SK-N-SH (cell line): ENCODE data around the gene IGF2. TPM values are rescaled to one million over a fixed set of nuclear protein-coding genes. Genes with fewer than 3 reads are reported as not detected.

Source experiments
- CTCF ChIA-PET: fragments of 300-600, 350-600 bp; formaldehyde crosslinking; extraction: SDS; loops from one replicate; lab custom pipeline; 2021; lab: Yijun Ruan, JAX
- POLR2A ChIA-PET: fragments of 350-600 bp; sonication (Branson Sonifier 250); formaldehyde crosslinking; extraction: SDS; loops from one replicate; lab custom pipeline; 2020; ENCODE audit warnings: antibody characterized with exemption, inconsistent platforms; lab: Yijun Ruan, JAX
- DNase-seq: peaks from one replicate; pipeline ENCODE4 v3.0.0; 2012
- H2AFZ ChIP-seq: fragments of 200-600 bp; sonication (generic); 2 replicates; pipeline ENCODE4 v1.8.1; 2016; ENCODE audit warnings: antibody characterized with exemption, mild to moderate bottlenecking, low read depth
- H3F3A ChIP-seq: fragments of 200-600 bp; sonication (generic); replicated peaks from 2 replicates; pipeline ENCODE3; 2016; ENCODE audit warnings: antibody characterized with exemption, mild to moderate bottlenecking; ENCODE audit not compliant: insufficient read depth
- H3K27ac ChIP-seq, 2 experiments: fragments of 200-500 bp in 1 of 2; fragments of 200-600 bp in 1 of 2; sonication (Bioruptor generic) in 1 of 2; sonication (generic), shearing (Covaris generic) in 1 of 2; 2 replicates each; pipeline versions ENCODE4 v1.5.1 to v1.6.1; 2014 to 2016; ENCODE audit warnings: low read depth in 2 of 2, inconsistent platforms in 1 of 2, low read length in 1 of 2, mild to moderate bottlenecking in 1 of 2, mixed read lengths in 1 of 2
- H3K27me3 ChIP-seq: fragments of 200-600 bp; sonication (generic), shearing (Covaris generic); 2 replicates; pipeline ENCODE4 v1.6.1; 2016; ENCODE audit warnings: mixed run types; ENCODE audit not compliant: insufficient read depth
- H3K36me3 ChIP-seq, 2 experiments: fragments of 200-500 bp in 1 of 2; fragments of 200-600 bp in 1 of 2; sonication (Bioruptor generic) in 1 of 2; sonication (generic) in 1 of 2; replicated peaks in 1 of 2; 2 replicates each; pipeline versions ENCODE3 to v1.5.1; 2014 to 2016; ENCODE audit warnings: low read length in 1 of 2, mild to moderate bottlenecking in 1 of 2; ENCODE audit not compliant: insufficient read depth in 2 of 2, control insufficient read depth in 1 of 2
- H3K4me1 ChIP-seq, 2 experiments: fragments of 200-500 bp in 1 of 2; fragments of 200-600 bp in 1 of 2; sonication (Bioruptor generic) in 1 of 2; sonication (generic), shearing (Covaris generic) in 1 of 2; 2 replicates each; pipeline versions ENCODE4 v1.5.1 to v1.6.1; 2014 to 2016; ENCODE audit warnings: low read depth in 1 of 2, low read length in 1 of 2, mixed run types in 1 of 2; ENCODE audit not compliant: insufficient read depth in 2 of 2, control insufficient read depth in 1 of 2
- H3K4me2 ChIP-seq: fragments of 200-600 bp; sonication (generic), shearing (Covaris generic); 2 replicates; pipeline ENCODE4 v1.6.1; 2017; ENCODE audit warnings: mixed run types
- H3K4me3 ChIP-seq, 2 experiments: fragments of 200-500 bp in 1 of 2; fragments of 200-600 bp in 1 of 2; sonication (Bioruptor generic) in 1 of 2; sonication (generic), shearing (Covaris generic) in 1 of 2; 2 replicates each; pipeline versions ENCODE4 v1.5.1 to v1.8.1; 2014 to 2016; ENCODE audit warnings: low read depth in 2 of 2, inconsistent platforms in 1 of 2, low read length in 1 of 2, mild to moderate bottlenecking in 1 of 2, mixed read lengths in 1 of 2, moderate library complexity in 1 of 2
- H3K79me2 ChIP-seq: fragments of 200-600 bp; sonication (generic); 2 replicates; pipeline ENCODE4 v1.8.1; 2017; ENCODE audit warnings: mild to moderate bottlenecking; ENCODE audit not compliant: insufficient read depth
- H3K9ac ChIP-seq: fragments of 200-600 bp; sonication (generic); 2 replicates; pipeline ENCODE4 v1.6.1; 2017; ENCODE audit warnings: mixed run types
- H3K9me2 ChIP-seq: fragments of 200-600 bp; sonication (generic); 2 replicates; pipeline ENCODE4 v1.6.1; 2017; ENCODE audit warnings: mixed run types
- H3K9me3 ChIP-seq: fragments of 200-600 bp; sonication (generic); 2 replicates; pipeline ENCODE4 v1.6.1; 2017; ENCODE audit warnings: mixed run types, mild to moderate bottlenecking, moderate library complexity
- H4K20me1 ChIP-seq: fragments of 200-600 bp; sonication (generic); 2 replicates; pipeline ENCODE4 v1.6.1; 2017; ENCODE audit warnings: mild to moderate bottlenecking, mixed run types; ENCODE audit not compliant: insufficient read depth
- CTCF ChIP-seq: fragments of 200-600 bp; sonication (generic); IDR thresholded peaks from 2 replicates; pipeline ENCODE4 v1.6.1; 2017; ENCODE audit warnings: antibody characterized with exemption, mild to moderate bottlenecking, moderate library complexity
- FOXJ3 ChIP-seq: sonication (generic); formaldehyde crosslinking; IDR thresholded peaks from 2 replicates; pipeline ENCODE4 v1.5.1; 2020; ENCODE audit warnings: mild to moderate bottlenecking, missing genetic modification reagents
- FOXM1 ChIP-seq: IDR thresholded peaks from 2 replicates; pipeline ENCODE4 v1.4.0; 2012; ENCODE audit warnings: low read depth, mild to moderate bottlenecking
- GABPA ChIP-seq: IDR thresholded peaks from 2 replicates; pipeline ENCODE4 v1.4.0; 2012; ENCODE audit warnings: low read depth, mild to moderate bottlenecking
- IRF3 ChIP-seq: fragments of 150-350 bp; IDR thresholded peaks from 2 replicates; pipeline ENCODE4 v1.6.1; 2016; ENCODE audit warnings: mild to moderate bottlenecking, low read depth, low read length
- MXI1 ChIP-seq: IDR thresholded peaks from 2 replicates; pipeline ENCODE4 v1.6.1; 2012; ENCODE audit warnings: mild to moderate bottlenecking, low read depth, low read length, improper control_type of control experiment
- NFIC ChIP-seq: IDR thresholded peaks from 2 replicates; pipeline ENCODE4 v1.4.0; 2012; ENCODE audit warnings: borderline replicate concordance
- NRF1 ChIP-seq: IDR thresholded peaks from 2 replicates; pipeline ENCODE4 v1.6.1; 2012; ENCODE audit warnings: low read depth, mild to moderate bottlenecking, low read length
- PBX3 ChIP-seq: IDR thresholded peaks from 2 replicates; pipeline ENCODE4; 2012
- POLR2AphosphoS5 ChIP-seq: IDR thresholded peaks from 2 replicates; pipeline ENCODE4 v1.6.1; 2012; ENCODE audit warnings: low read depth, low read length
- RAD21 ChIP-seq: IDR thresholded peaks from 2 replicates; pipeline ENCODE4 v1.6.1; 2012; ENCODE audit warnings: mild to moderate bottlenecking, low read length
- RCOR1 ChIP-seq: fragments of 150-350 bp; IDR thresholded peaks from 2 replicates; pipeline ENCODE4 v1.6.1; 2017; ENCODE audit warnings: antibody characterized with exemption, low read length
- REST ChIP-seq: IDR thresholded peaks from 2 replicates; pipeline ENCODE4 v1.6.1; 2012; ENCODE audit warnings: mild to moderate bottlenecking, low read depth, low read length, moderate library complexity
- RXRA ChIP-seq: IDR thresholded peaks from 2 replicates; pipeline ENCODE4 v1.4.0; 2012; ENCODE audit warnings: low read depth, mild to moderate bottlenecking, borderline replicate concordance
- SIN3A ChIP-seq: IDR thresholded peaks from 2 replicates; pipeline ENCODE4 v1.6.1; 2012; ENCODE audit warnings: low read depth, mild to moderate bottlenecking, low read length, moderate library complexity, borderline replicate concordance
- SMC3 ChIP-seq: IDR thresholded peaks from 2 replicates; pipeline ENCODE4 v1.6.1; 2012; ENCODE audit warnings: low read depth, low read length, improper control_type of control experiment
- TAF1 ChIP-seq: IDR thresholded peaks from 2 replicates; pipeline ENCODE4 v1.6.1; 2012; ENCODE audit warnings: low read depth, mild to moderate bottlenecking, low read length, moderate library complexity, borderline replicate concordance
- TCF12 ChIP-seq: IDR thresholded peaks from 2 replicates; pipeline ENCODE4 v1.4.0; 2012
- USF2 ChIP-seq: fragments of 150-350 bp; IDR thresholded peaks from 2 replicates; pipeline ENCODE4 v1.6.1; 2017; ENCODE audit warnings: antibody characterized with exemption, low read length, low read depth, borderline replicate concordance
- WGBS: methylation state at CpG from one replicate; pipeline ENCODE4 v1.1.6; 2017; ENCODE audit warnings: low lambda C conversion rate; 5-methylcytosine and 5-hydroxymethylcytosine counted together
- polyA plus RNA-seq, 3 experiments: library from polyadenylated mRNA; depleted of rRNA; stranded (reverse); fragments of >200 nt; gene quantifications; 2 replicates each; pipeline ENCODE4 v1.2.3, GENCODE V29; 2012
- TF ChIP-seq, protein P1 (sequence below): IDR thresholded peaks from 2 replicates; pipeline ENCODE4 v1.4.0; 2012; ENCODE audit warnings: low read depth, borderline replicate concordance

Gene IGF2
- polyA plus RNA-seq, 1 of the 3 experiments (the other 2 are of a cell fraction) = 0.05 TPM

DNA sequence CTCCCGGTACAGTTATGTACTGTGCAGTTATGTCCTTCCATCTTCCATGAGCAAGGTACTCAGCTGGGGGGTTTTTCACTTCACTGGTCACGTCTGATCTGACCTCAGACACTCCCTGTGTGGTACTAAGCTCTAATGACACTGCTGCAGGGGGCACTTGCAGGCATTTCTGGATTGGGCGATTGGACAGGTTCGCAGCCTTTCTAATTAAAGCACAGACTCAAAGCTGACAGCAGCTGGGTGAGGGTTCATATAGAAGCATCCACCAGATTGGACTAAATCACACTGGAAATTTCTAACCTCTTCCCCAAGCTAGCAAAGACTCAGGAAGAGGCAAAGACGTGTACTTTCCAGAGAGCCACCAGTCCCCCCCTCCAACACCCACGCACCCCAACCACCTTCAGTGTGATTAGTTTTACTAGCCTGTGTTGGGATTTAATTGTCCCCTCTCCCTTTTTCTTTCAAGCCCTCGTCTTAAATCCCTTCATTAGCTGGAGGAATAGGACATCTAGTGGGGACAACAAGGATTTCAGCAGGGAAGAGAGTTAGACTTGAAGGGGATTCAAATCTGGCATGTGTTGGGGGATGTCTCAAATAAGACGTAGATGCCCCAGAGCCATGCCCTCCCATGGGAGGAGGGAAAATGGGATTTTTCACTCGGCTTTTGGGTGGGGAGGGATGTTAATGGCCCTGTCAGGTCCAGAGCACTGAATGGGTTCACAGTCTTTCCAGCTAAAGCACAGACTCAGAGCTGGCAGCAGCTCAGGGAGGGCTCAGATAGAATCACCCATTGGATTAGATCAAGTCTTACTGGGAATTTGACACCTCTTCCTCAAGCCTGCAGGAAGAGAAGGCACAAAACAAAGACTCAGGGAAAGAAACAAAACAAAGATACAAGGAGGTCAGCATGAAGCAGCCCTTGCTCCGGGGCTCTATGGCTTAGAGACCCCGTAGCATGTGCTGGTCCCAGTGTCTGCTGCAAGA, 11.0 kb upstream of the IGF2 start:
- H3K9ac ChIP-seq = no peak overlapping the region
- TF ChIP-seq SMC3 (peak; percentile 61), FOXJ3 (no peak), IRF3 (no peak), NFIC (no peak), SIN3A (no peak), TAF1 (no peak), RXRA (no peak), NRF1 (no peak), RCOR1 (no peak), CTCF (peak; percentile 53), MXI1 (no peak), FOXM1 (no peak), POLR2AphosphoS5 (no peak), REST (no peak), RAD21 (peak; percentile 89), USF2 (no peak), PBX3 (no peak), TCF12 (no peak), GABPA (no peak)
- TF ChIP-seq, protein P1, sequence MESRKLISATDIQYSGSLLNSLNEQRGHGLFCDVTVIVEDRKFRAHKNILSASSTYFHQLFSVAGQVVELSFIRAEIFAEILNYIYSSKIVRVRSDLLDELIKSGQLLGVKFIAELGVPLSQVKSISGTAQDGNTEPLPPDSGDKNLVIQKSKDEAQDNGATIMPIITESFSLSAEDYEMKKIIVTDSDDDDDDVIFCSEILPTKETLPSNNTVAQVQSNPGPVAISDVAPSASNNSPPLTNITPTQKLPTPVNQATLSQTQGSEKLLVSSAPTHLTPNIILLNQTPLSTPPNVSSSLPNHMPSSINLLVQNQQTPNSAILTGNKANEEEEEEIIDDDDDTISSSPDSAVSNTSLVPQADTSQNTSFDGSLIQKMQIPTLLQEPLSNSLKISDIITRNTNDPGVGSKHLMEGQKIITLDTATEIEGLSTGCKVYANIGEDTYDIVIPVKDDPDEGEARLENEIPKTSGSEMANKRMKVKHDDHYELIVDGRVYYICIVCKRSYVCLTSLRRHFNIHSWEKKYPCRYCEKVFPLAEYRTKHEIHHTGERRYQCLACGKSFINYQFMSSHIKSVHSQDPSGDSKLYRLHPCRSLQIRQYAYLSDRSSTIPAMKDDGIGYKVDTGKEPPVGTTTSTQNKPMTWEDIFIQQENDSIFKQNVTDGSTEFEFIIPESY = no peak

More for the DNA sequence above, 11.0 kb upstream of the IGF2 start:
- Histone ChIP-seq H3K36me3 (no peaks in the 10 kb centered on the region), H3F3A (no peaks in the 10 kb centered on the region), H3K27ac (no peak overlapping the region), H3K4me2 (no peak overlapping the region), H3K9me3 (no peaks in the 10 kb centered on the region), H3K4me1 (peaks cover 0 to 19% of the 10 kb centered on the region in 2 experiments; a peak in 1 of 4 replicates), H3K27me3 (peaks cover 42% of the 10 kb centered on the region), H4K20me1 (0 out of 2 replicates have a peak, but pooled peaks cover 3% of the 10 kb centered on the region), H3K4me3 (no peak overlapping the region; a peak in 1 of 4 replicates), H2AFZ (no peak overlapping the region), H3K79me2 (no peaks in the 10 kb centered on the region), H3K9me2 (no peaks in the 10 kb centered on the region)
- 18% methylated on average over 11 of the region's 11 CpGs for WGBS
- ChIA-PET CTCF (interaction anchor here (0.6 to 25.3 kb wide), 72 partner anchors 9 to 604 kb away, joined by 3 to 1098 read pairs (median 7); partner anchors contain the start of genes CTSD, IGF2, INS and LSP1), POLR2A (interaction anchor here (0.6 to 2.2 kb wide), 8 partner anchors 8 to 497 kb away, joined by 3 to 11 read pairs (median 4); no protein-coding TSS in a partner anchor)
- peak; percentile 76 for DNase-seq
